Fibroblast of mammary gland (primary cell): ENCODE measurements around the gene ZNF618.

Source experiments
- DNase-seq: peaks from one replicate; pipeline ENCODE4 v3.0.0-alpha.2; 2010; ENCODE audit warnings: low read depth
- H3K4me3 ChIP-seq: 2 replicates; pipeline ENCODE4 v1.5.1; 2011; ENCODE audit warnings: low read depth, mild to moderate bottlenecking, low read length, moderate library complexity; ENCODE audit not compliant: control insufficient read depth
- CTCF ChIP-seq: conservative IDR thresholded peaks from 2 replicates; pipeline ENCODE4 v1.5.1; 2011; ENCODE audit warnings: low read depth, low read length, inconsistent platforms; ENCODE audit not compliant: control insufficient read depth, insufficient read depth

The ZNF618 gene

GRCh38 chr9:113956901-113957300 lies 80.8 kb downstream of the ZNF618 start:
- H3K4me3 ChIP-seq: no peak overlapping the region
- TF ChIP-seq CTCF: no peak
- DNase-seq: no peak

- H3K4me3 ChIP-seq: no peak overlapping the region
- TF ChIP-seq CTCF: no peak
- peak; percentile 41 for DNase-seq
These were observed 81.2 kb downstream of the ZNF618 start for GRCh38 chr9:113957351-113957750.

- no peak for TF ChIP-seq CTCF
- peak; percentile 92 for DNase-seq
- H3K4me3 ChIP-seq: no peak overlapping the region
These were observed 81.8 kb downstream of the ZNF618 start for GRCh38 chr9:113957821-113958341.

GRCh38 chr9:113958556-113958955 lies 82.4 kb downstream of the ZNF618 start:
- TF ChIP-seq CTCF: no peak
- no peak for DNase-seq
- H3K4me3 ChIP-seq: no peak overlapping the region

GRCh38 chr9:113960768-113961167 lies 84.7 kb downstream of the ZNF618 start:
- DNase-seq: no peak
- no peak for TF ChIP-seq CTCF
- H3K4me3 ChIP-seq: no peak overlapping the region

GRCh38 chr9:113962396-113962795 lies 86.3 kb downstream of the ZNF618 start:
- DNase-seq: no peak
- no peak for TF ChIP-seq CTCF
- no peak overlapping the region for H3K4me3 ChIP-seq
